Measurements from ENCODE around the gene PANX2. TPM values are rescaled to one million over a fixed set of nuclear protein-coding genes. Genes with fewer than 3 reads are reported as not detected.

PANX2 gene
- total and polyA plus RNA-seq, 2 donors (not counting 1 experiment from before 2014, with no cell fraction given) = 0.04 to 0.59 TPM

GRCh38 chr22:50151571-50152537 lies 18.7 kb upstream of the PANX2 start:
- POLR2A ChIA-PET = interaction anchor here (0.6 to 0.9 kb wide), 2 partner anchors 41 to 57 kb away, joined by 3 to 5 read pairs; no protein-coding TSS in a partner anchor
- Mint-ChIP-seq H3K27ac (peak overlapping the region; percentile 7), H3K4me3 (no peak overlapping the region), H3K27me3 (no peaks in the 10 kb centered on the region), H3K4me1 (peaks cover 7% of the 10 kb centered on the region), H3K9me3 (ENCODE audit: insufficient read depth) (no peaks in the 10 kb centered on the region)
- H3K79me2 ChIP-seq (ENCODE audit: control insufficient read depth, insufficient read depth, low read length) = no peaks in the 10 kb centered on the region
- H2AFZ ChIP-seq (ENCODE audit: insufficient read depth, low read depth, low read length, poor library complexity, severe bottlenecking) = no peak overlapping the region
- H3K4me2 ChIP-seq (replicated peaks; ENCODE audit: low read depth, low read length, poor library complexity, severe bottlenecking) = no peak overlapping the region
- H3K9me3 ChIP-seq (ENCODE audit: control extremely low read depth in 1 of 3, control insufficient read depth in 2 of 3, insufficient read depth in 1 of 3, low read length in 2 of 3) = no peaks in the 10 kb centered on the region
- peaks cover 3 to 8% of the 10 kb centered on the region in 2 donors for H3K4me1 ChIP-seq (ENCODE audit: control insufficient read depth in 2 of 2, insufficient read depth in 2 of 2, low read length in 2 of 2)
- H4K20me1 ChIP-seq (ENCODE audit: control insufficient read depth, insufficient read depth, low read length, poor library complexity, severe bottlenecking) = no peaks in the 10 kb centered on the region
- DNase-seq (no peak), ATAC-seq (ENCODE audit: low read depth) (no peak)
- TF ChIP-seq EZH2 (IDR thresholded peaks at IDR 0.05; ENCODE audit: borderline replicate concordance, insufficient read depth, low read depth, low read length, poor library complexity, severe bottlenecking) (no peak), CTCF (IDR thresholded peaks at IDR 0.05) (no peak)
- no peak overlapping the region for H3K27ac ChIP-seq (ENCODE audit: low read length in 2 of 2)
- no peak overlapping the region for H3K9ac ChIP-seq (ENCODE audit: low read length)
- intact Hi-C loops (cut with micrococcal nuclease) = no loop called here
- CTCF ChIA-PET = interaction anchor here (0.6 to 6.0 kb wide), 5 partner anchors 39 to 202 kb away, joined by 3 to 75 read pairs (median 10); no protein-coding TSS in a partner anchor
- H3K36me3 ChIP-seq (replicated peaks in 1 of 2; ENCODE audit: control extremely low read depth in 1 of 2, control insufficient read depth in 1 of 2, extremely low read depth in 1 of 2, insufficient read depth in 2 of 2, low read length in 1 of 2) = no peaks in the 10 kb centered on the region
- H3K4me3 ChIP-seq (ENCODE audit: control extremely low read depth in 1 of 5, extremely low read depth in 1 of 5, insufficient read depth in 1 of 5, low read depth in 2 of 5, low read length in 4 of 5) = no peak overlapping the region
- H3K27me3 ChIP-seq (replicated peaks in 1 of 4; ENCODE audit: control extremely low read depth in 1 of 4, control insufficient read depth in 3 of 4, insufficient read depth in 4 of 4, low read length in 3 of 4) = peaks cover 0 to under 1% (median 0%) of the 10 kb centered on the region in 4 experiments
- 90% methylated on average over 33 of the region's 33 CpGs for WGBS (ENCODE audit: insufficient coverage)
